Sigmoid colon (tissue), 3 donors: ENCODE results near the gene LONP2.

Source experiments
- CTCF ChIP-seq, 4 experiments: fragments of 450-650 bp in 3 of 4; fragments of 200-600 bp in 1 of 4; IDR thresholded peaks; one replicate each; pipeline ENCODE4 v1.5.1; 2016 to 2019; ENCODE audit warnings: antibody characterized with exemption in 4 of 4, mild to moderate bottlenecking in 3 of 4, moderate library complexity in 2 of 4
- POLR2A ChIP-seq, 2 donors: fragments of 450-650 bp; IDR thresholded peaks; one replicate each; pipeline ENCODE4 v1.6.1; 2016; ENCODE audit warnings: antibody characterized with exemption in 2 of 2, mild to moderate bottlenecking in 2 of 2, moderate library complexity in 2 of 2

DNA sequence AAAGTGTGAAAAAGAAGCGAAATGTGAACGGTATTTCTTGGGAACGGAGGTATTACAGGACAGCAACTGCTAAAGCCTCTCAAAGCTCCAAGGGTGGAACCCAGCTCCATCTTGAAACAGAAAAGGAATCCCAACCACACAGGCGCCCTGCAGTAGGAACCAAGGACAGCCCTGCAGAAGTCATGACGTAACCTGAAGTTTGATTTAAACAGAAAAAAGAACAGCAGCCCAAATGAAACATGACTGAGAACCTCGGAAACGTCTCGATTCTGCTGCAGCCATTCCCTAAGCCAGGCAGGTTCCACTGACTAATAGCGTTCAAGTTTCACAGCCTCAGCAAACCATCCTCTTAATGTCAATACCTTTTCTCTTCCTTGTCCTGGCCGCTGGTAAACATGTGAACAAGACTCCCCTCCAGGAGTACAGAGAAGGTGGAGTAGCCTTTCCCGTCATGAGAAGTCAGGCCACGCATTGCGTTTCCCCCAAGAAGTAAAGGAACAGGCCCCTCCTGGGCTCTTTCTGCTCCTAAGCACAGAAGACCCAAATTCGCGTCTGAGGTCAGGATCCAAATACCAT, 121.0 kb downstream of the LONP2 start:
- no peak for TF ChIP-seq CTCF (IDR thresholded peaks at IDR 0.05)
- TF ChIP-seq POLR2A (IDR thresholded peaks at IDR 0.05), result no peak
